Astrocyte of the hippocampus (primary cell): ENCODE results near the gene NCOA7.
"Not testable (repeated sequence)": the region's sequence is repeated elsewhere in the genome, so short reads cannot be mapped to it uniquely, and the experiment has no call there.

ENCODE experiments used
- DNase-seq: peaks from one replicate; pipeline ENCODE4 v3.0.0; 2011; ENCODE audit warnings: low read depth, low spot score

Gene NCOA7

GRCh38 chr6:125945378-125946141 is 154.8 kb downstream of the NCOA7 start:
- DNase-seq: no peak

- peak; percentile 33 for DNase-seq
These were observed 156.9 kb downstream of the NCOA7 start for GRCh38 chr6:125947615-125948014.

- no peak for DNase-seq
These were observed 157.7 kb downstream of the NCOA7 start for GRCh38 chr6:125948455-125948854.

GRCh38 chr6:125949069-125949468 is 158.3 kb downstream of the NCOA7 start:
- DNase-seq: no peak

- no peak for DNase-seq
These were observed 159.5 kb downstream of the NCOA7 start for GRCh38 chr6:125950293-125950692.

GRCh38 chr6:125950716-125951115 is 160.0 kb downstream of the NCOA7 start:
- DNase-seq: not testable (repeated sequence)

GRCh38 chr6:125951323-125951722 is 160.6 kb downstream of the NCOA7 start:
- DNase-seq: no peak

GRCh38 chr6:125952764-125953501 is 162.2 kb downstream of the NCOA7 start:
- no peak for DNase-seq

GRCh38 chr6:125953502-125953875 is 162.7 kb downstream of the NCOA7 start:
- DNase-seq: no peak

- DNase-seq: no peak
These were observed 164.1 kb downstream of the NCOA7 start for GRCh38 chr6:125954735-125955339.

- DNase-seq: no peak
These were observed 165.2 kb downstream of the NCOA7 start for GRCh38 chr6:125955973-125956372.

GRCh38 chr6:125956506-125957390 is 166.0 kb downstream of the NCOA7 start, which contains the start of gene HINT3:
TSS of gene HINT3 (plus strand) at chr6:125956770. CDS start at chr6:125956978, 208 bp downstream.
- peak; percentile 99 for DNase-seq

- DNase-seq: no peak
These were observed 166.6 kb downstream of the NCOA7 start for GRCh38 chr6:125957391-125957693.

- DNase-seq: peak; percentile 37
These were observed 167.1 kb downstream of the NCOA7 start for GRCh38 chr6:125957845-125958244.

GRCh38 chr6:125959041-125959440 is 168.3 kb downstream of the NCOA7 start:
- DNase-seq: no peak

- no peak for DNase-seq
These were observed 170.4 kb downstream of the NCOA7 start for GRCh38 chr6:125961117-125961516.

- DNase-seq: no peak
These were observed 172.2 kb downstream of the NCOA7 start for GRCh38 chr6:125962900-125963497.

GRCh38 chr6:125963817-125964216 is 173.1 kb downstream of the NCOA7 start:
- no peak for DNase-seq

- DNase-seq: no peak
These were observed 175.8 kb downstream of the NCOA7 start for GRCh38 chr6:125966569-125966968.

- DNase-seq: no peak
These were observed 177.7 kb downstream of the NCOA7 start for GRCh38 chr6:125968493-125968892.

- no peak for DNase-seq
These were observed 180.0 kb downstream of the NCOA7 start for GRCh38 chr6:125970760-125971159.
